Fibroblast of the aortic adventitia (primary cell): ENCODE data around the gene LDLRAP1. TPM values are rescaled to one million over a fixed set of nuclear protein-coding genes. Genes with fewer than 3 reads are reported as not detected.

Experiments used
- DNase-seq: peaks from one replicate; pipeline ENCODE4 v3.0.0-alpha.2; 2010; ENCODE audit warnings: low read depth
- H3K4me3 ChIP-seq: 2 replicates; pipeline ENCODE4 v1.5.1; 2011; ENCODE audit warnings: low read depth, mild to moderate bottlenecking, control low read depth, low read length, moderate library complexity
- total RNA-seq: library from RNA; depleted of rRNA; stranded (reverse); fragments of >200 nt; gene quantifications from 2 replicates; pipeline ENCODE4 v1.2.3, GENCODE V29; 2012; ENCODE audit warnings: low replicate concordance
- TF ChIP-seq, protein P1 (sequence below): IDR thresholded peaks from 2 replicates; pipeline ENCODE4 v1.5.1; 2011; ENCODE audit warnings: mild to moderate bottlenecking, low read length, control low read depth, inconsistent platforms; ENCODE audit not compliant: insufficient read depth

Gene LDLRAP1
- total RNA-seq, 1 donor: 12.4 TPM

DNA sequence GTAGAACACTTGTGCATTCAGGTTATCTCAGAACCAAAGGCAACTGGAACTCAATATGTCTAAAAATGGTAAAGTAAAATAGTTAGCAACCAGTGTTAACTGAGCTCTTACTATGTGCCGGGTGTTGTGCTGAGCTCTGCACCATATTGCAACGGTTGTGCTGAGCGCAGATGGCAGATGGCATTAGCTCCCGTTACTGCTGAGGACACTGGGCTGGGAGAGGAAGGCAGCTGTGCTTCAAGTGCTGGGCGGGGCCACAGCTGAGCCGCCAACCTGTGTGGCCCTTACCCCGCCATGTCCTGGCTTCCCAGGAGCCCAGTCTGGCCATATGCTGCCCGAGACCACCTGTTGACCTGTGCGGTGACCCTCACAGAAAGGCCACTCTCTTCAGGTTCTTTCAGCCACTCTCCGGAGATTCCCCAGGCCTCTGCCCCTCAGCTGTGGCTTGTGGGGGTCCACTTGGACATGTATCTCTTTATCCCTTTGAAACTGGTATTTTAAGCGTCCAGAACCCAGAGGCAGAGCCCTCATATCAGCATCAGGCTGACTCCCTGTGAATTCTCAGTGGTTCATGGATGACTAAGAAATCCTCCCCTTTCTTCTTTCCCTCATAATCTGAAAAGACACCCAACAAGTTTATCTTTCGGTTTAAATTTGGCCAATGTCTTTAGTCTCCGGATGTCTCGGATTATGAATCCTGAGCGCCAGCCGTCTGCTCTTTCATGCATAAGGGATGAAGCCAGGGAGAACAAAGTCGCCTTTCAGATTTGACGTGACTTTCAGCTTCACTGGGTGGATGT lies 26.4 kb downstream of the LDLRAP1 start:
- no peak overlapping the region for H3K4me3 ChIP-seq
- DNase-seq: no peak
- TF ChIP-seq, protein P1, sequence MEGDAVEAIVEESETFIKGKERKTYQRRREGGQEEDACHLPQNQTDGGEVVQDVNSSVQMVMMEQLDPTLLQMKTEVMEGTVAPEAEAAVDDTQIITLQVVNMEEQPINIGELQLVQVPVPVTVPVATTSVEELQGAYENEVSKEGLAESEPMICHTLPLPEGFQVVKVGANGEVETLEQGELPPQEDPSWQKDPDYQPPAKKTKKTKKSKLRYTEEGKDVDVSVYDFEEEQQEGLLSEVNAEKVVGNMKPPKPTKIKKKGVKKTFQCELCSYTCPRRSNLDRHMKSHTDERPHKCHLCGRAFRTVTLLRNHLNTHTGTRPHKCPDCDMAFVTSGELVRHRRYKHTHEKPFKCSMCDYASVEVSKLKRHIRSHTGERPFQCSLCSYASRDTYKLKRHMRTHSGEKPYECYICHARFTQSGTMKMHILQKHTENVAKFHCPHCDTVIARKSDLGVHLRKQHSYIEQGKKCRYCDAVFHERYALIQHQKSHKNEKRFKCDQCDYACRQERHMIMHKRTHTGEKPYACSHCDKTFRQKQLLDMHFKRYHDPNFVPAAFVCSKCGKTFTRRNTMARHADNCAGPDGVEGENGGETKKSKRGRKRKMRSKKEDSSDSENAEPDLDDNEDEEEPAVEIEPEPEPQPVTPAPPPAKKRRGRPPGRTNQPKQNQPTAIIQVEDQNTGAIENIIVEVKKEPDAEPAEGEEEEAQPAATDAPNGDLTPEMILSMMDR: no peak

DNA sequence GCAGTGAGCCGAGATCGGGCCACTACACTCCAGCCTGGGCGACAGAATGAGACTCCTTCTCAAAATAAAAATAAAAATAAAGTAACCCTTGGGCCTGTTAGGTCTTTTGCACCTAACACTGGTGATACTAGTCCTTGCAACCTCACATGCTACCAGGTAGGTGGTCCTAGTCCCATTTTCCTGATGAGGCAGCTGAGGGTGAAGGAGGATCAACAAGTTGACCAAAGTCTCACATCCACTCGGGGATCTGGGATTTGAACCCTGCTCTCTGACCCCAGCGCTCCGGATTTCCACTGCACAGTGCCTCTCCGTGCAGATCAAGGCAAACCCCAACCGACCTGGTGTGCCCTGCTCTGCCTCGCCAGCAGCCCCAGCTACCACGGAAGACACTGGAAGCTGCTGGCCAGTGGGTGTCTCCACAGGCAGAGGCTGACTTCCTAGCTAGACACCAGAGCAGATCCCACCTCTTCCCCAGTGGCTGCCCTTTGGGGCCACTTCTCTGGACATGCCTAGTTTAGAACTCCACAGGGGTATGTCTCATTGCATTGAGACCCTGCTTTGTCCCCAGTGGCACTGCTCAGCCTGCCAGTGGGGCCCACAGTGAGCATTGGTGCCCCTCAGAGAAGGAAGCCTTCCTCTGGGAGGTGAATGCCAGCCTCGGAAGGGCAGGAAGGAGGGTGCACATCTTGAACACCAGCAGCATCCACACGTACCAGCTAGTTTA lies 27.6 kb downstream of the LDLRAP1 start:
- no peak overlapping the region for H3K4me3 ChIP-seq
- DNase-seq: no peak
- TF ChIP-seq, protein P1: no peak

DNA sequence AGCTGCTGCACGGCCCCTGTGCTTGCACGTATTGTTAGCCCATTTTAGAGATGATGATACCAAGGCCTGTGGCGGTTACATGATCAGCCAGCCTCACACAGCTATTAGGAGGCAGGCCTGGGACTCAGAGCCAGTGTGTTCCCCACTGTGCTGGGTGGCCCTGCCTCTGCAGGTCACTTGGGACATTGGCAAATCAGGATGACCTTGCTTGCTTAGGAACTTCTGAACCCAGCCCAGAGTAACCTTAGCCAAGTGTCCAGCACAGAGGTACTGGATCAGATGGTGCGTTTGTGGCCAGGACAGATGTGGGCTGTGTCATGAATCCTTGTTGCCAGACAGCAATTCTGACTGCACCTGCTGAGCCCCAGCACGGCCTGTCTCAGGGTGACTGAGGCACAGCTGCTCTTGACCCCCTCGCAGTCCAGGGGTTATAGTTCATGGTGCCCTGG lies 28.1 kb downstream of the LDLRAP1 start:
- H3K4me3 ChIP-seq: no peak overlapping the region
- no peak for DNase-seq
- TF ChIP-seq, protein P1: no peak

DNA sequence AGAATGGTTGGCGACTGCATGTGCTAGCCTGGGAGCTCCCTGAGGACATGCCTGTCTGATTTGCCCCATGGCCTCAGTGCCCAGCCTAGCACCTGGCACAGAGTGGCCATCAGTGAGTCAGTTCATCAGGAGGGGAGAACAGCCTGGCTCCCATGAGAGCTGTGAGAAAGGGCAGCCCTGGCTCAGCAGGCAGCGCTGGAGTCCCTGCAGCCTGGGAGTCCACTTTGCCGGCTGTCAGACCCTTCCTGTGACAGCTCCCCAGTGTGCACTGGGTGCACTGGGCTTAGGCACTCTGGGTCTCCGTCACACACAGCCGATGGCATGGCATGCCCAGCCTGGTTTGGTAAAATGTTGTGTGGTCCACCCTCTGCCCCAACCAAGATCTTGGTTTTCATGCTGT lies 28.7 kb downstream of the LDLRAP1 start:
- TF ChIP-seq, protein P1: no peak
- DNase-seq: no peak
- H3K4me3 ChIP-seq: no peak overlapping the region

DNA sequence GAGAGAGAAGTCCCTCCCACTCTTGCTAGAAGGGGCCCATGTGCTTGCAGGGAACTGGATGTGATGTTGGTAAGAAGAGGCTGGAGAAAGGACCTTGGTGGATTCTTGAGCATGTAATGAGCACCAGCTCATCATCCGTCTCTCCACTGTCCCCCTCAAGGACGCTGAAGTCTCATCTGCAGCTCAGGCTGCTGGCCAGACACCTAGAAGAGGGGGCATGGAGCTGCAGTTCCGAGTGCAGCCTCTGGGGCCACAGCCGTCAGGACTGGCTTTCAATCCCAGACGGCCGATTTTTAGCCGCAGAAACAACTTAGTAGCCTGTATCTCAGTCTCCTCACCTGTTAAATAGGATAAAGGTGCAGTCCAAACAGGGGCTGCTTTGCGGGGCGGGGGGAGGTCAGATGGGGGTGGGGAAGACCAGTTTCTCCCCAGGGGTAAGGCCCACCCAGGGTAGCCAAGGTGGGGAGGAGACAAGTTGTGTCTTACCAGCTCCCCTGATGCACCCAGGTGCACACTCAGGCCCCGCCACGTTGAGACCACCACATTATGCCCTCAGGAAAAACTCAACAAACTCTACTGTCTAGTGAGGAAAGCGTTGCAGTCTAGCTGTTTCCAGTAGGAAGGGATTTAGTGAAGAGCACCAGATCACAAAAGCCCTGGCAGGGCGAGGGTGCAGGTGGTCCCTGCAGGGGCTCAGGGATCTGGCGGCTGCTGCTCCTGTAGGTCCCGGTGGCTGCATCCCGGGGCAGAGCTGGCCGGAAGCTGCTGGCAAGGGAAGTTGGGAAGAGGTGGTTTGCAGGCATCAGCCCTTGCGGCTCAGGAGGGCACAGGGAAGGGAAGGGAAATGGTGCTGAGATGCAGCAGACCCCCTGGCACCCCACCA lies 29.5 kb downstream of the LDLRAP1 start:
- H3K4me3 ChIP-seq: no peak overlapping the region
- TF ChIP-seq, protein P1: peak; percentile 93
- peak; percentile 52 for DNase-seq

DNA sequence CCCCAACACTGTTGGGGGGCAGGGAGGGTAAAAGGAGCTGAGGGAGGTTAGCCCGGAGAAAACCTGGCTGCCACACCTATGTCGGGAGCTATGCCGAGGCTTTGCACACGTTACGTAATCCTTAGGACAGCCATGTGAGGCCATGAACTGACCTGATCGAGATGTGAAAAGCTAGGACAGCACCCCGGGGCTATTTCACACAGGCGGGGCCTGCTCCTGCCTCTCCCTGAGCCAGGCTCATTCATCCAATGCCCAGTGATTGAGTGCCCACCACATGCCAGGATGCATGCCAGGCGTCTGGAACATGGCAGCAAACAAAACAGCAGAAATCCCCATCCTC lies 30.2 kb downstream of the LDLRAP1 start:
- DNase-seq: no peak
- TF ChIP-seq, protein P1: no peak
- H3K4me3 ChIP-seq: no peak overlapping the region
